UCSD-AML1 (cell line): ENCODE results near the gene FANCC.

ENCODE experiments used
- DNase-seq: peaks from one replicate; lab custom pipeline; 2025; ENCODE audit not compliant: unreplicated experiment; lab: John Stamatoyannopoulos, UW

The FANCC gene

GRCh38 chr9:95155220-95155619 is 162.3 kb downstream of the FANCC start:
- no peak for DNase-seq

GRCh38 chr9:95150903-95151302 is 166.6 kb downstream of the FANCC start:
- no peak for DNase-seq

GRCh38 chr9:95148208-95148520 is 169.3 kb downstream of the FANCC start:
- DNase-seq = no peak

GRCh38 chr9:95147452-95148207 is 169.9 kb downstream of the FANCC start:
- no peak for DNase-seq

GRCh38 chr9:95143591-95144561 is 173.6 kb downstream of the FANCC start:
- no peak for DNase-seq

- DNase-seq = no peak
Measured at GRCh38 chr9:95142728-95143127, 174.8 kb downstream of the FANCC start.

- DNase-seq = no peak
Measured at GRCh38 chr9:95142315-95142714, 175.2 kb downstream of the FANCC start.

GRCh38 chr9:95140821-95141220 is 176.7 kb downstream of the FANCC start:
- no peak for DNase-seq

GRCh38 chr9:95139126-95139525 is 178.4 kb downstream of the FANCC start:
- no peak for DNase-seq

GRCh38 chr9:95138474-95138873 is 179.0 kb downstream of the FANCC start:
- DNase-seq = no peak

GRCh38 chr9:95137587-95138145 is 179.8 kb downstream of the FANCC start:
- no peak for DNase-seq

GRCh38 chr9:95135756-95136155 is 181.8 kb downstream of the FANCC start:
- DNase-seq = no peak

GRCh38 chr9:95134457-95134881 is 183.0 kb downstream of the FANCC start:
- DNase-seq = no peak

- DNase-seq = no peak
Measured at GRCh38 chr9:95133325-95133705, 184.2 kb downstream of the FANCC start.

- DNase-seq = no peak
Measured at GRCh38 chr9:95132366-95133324, 184.9 kb downstream of the FANCC start.

GRCh38 chr9:95131023-95131943 is 186.2 kb downstream of the FANCC start:
- peak; percentile 63 for DNase-seq

GRCh38 chr9:95130484-95130883 is 187.0 kb downstream of the FANCC start:
- no peak for DNase-seq

- no peak for DNase-seq
Measured at GRCh38 chr9:95129476-95130291, 187.8 kb downstream of the FANCC start.

GRCh38 chr9:95128177-95128524 is 189.4 kb downstream of the FANCC start:
- no peak for DNase-seq
